Astrocyte (in vitro differentiated cells and primary cell): ENCODE measurements around the gene GIMAP6. TPM values are rescaled to one million over a fixed set of nuclear protein-coding genes. Genes with fewer than 3 reads are reported as not detected.

Experiments used
- DNase-seq: peaks from one replicate; pipeline ENCODE4 v3.0.0-alpha.2; 2010; ENCODE audit warnings: low read depth
- FAIRE-seq: peaks from 2 replicates; lab custom pipeline; 2011; peaks lifted over from hg19 to GRCh38; lab: Jason Lieb, UNC
- H2AFZ ChIP-seq: 2 replicates; pipeline ENCODE4 v1.6.0; 2012; ENCODE audit warnings: low read depth, low read length, inconsistent platforms
- H3K27ac ChIP-seq: 2 replicates; pipeline ENCODE4 v1.5.1; 2011; ENCODE audit warnings: low read depth, low read length, inconsistent platforms
- H3K27me3 ChIP-seq: 2 replicates; pipeline ENCODE4 v1.6.0; 2011; ENCODE audit warnings: low read length, inconsistent platforms; ENCODE audit not compliant: insufficient read depth
- H3K36me3 ChIP-seq: 2 replicates; pipeline ENCODE4 v1.5.1; 2011; ENCODE audit warnings: low read length, inconsistent platforms; ENCODE audit not compliant: insufficient read depth
- H3K4me1 ChIP-seq: 2 replicates; pipeline ENCODE4 v1.5.1; 2011; ENCODE audit warnings: low read length, inconsistent platforms; ENCODE audit not compliant: insufficient read depth
- H3K4me2 ChIP-seq: 2 replicates; pipeline ENCODE4 v1.6.0; 2012; ENCODE audit warnings: low read length, inconsistent platforms
- H3K4me3 ChIP-seq: 2 replicates; pipeline ENCODE4 v1.5.1; 2011; ENCODE audit warnings: low read depth, mild to moderate bottlenecking, low read length, inconsistent platforms; ENCODE audit not compliant: insufficient read depth
- H3K79me2 ChIP-seq: 2 replicates; pipeline ENCODE4 v1.6.0; 2012; ENCODE audit warnings: mild to moderate bottlenecking, low read length, inconsistent platforms; ENCODE audit not compliant: insufficient read depth
- H3K9ac ChIP-seq: 2 replicates; pipeline ENCODE4 v1.6.0; 2012; ENCODE audit warnings: mild to moderate bottlenecking, low read length, inconsistent platforms
- H3K9me3 ChIP-seq: 2 replicates; pipeline ENCODE4 v1.5.1; 2012; ENCODE audit warnings: low read depth, mild to moderate bottlenecking, low read length, inconsistent platforms; ENCODE audit not compliant: insufficient read depth
- H4K20me1 ChIP-seq: 2 replicates; pipeline ENCODE4 v1.6.0; 2012; ENCODE audit warnings: low read length, inconsistent platforms; ENCODE audit not compliant: insufficient read depth
- H3K27ac Mint-ChIP-seq: one replicate; pipeline ENCODE4 v1.8.0; 2021; ENCODE audit warnings: mild to moderate bottlenecking, mixed read lengths; ENCODE audit not compliant: unreplicated experiment
- H3K27me3 Mint-ChIP-seq: one replicate; pipeline ENCODE4 v1.8.0; 2021; ENCODE audit warnings: low read depth, mixed read lengths; ENCODE audit not compliant: unreplicated experiment
- H3K36me3 Mint-ChIP-seq: one replicate; pipeline ENCODE4 v1.8.0; 2021; ENCODE audit warnings: low read depth, mixed read lengths; ENCODE audit not compliant: unreplicated experiment
- H3K4me1 Mint-ChIP-seq: one replicate; pipeline ENCODE4 v1.8.0; 2021; ENCODE audit warnings: low read depth, mixed read lengths; ENCODE audit not compliant: unreplicated experiment
- H3K4me3 Mint-ChIP-seq: one replicate; pipeline ENCODE4 v1.8.0; 2021; ENCODE audit warnings: mild to moderate bottlenecking, moderate library complexity, mixed read lengths; ENCODE audit not compliant: unreplicated experiment
- H3K9me3 Mint-ChIP-seq: one replicate; pipeline ENCODE4 v1.8.0; 2021; ENCODE audit warnings: mild to moderate bottlenecking, mixed read lengths; ENCODE audit not compliant: unreplicated experiment
- EZH2 ChIP-seq: IDR thresholded peaks from 2 replicates; pipeline ENCODE4 v1.6.1; 2012; ENCODE audit warnings: mild to moderate bottlenecking, low read length, inconsistent platforms; ENCODE audit not compliant: insufficient read depth
- total RNA-seq: library from RNA; stranded (reverse); gene quantifications from 2 replicates; pipeline ENCODE4 v1.2.1, GENCODE V29; 2021
- TF ChIP-seq, protein P1 (sequence below): IDR thresholded peaks from 2 replicates; pipeline ENCODE4 v1.5.1; 2011; ENCODE audit warnings: low read depth, mild to moderate bottlenecking, inconsistent platforms, low read length, moderate library complexity; ENCODE audit not compliant: insufficient read depth

The GIMAP6 gene
- total RNA-seq, 1 donor from 2014 or later: not detected

DNA sequence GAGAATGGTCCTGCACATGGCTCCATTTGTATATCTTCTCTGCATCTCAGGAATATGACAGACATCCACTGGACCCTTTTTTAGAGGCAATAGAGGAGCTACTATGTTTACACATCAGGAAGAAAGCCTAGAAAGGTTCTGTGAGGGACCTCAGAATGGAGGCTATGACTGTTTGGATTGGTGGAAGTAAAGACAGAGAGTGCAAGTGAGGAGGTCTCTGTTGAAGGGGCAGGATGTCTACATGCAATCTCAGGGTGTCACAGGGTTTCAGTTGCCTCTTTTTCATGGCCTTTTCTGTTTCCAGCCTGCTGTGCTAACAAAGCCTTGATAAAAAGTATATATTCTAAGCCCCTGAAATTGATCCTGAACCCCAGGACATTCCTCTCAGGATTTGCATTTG is 9.7 kb upstream of the GIMAP6 start:
- Mint-ChIP-seq H3K9me3 (peaks cover 12% of the 10 kb centered on the region), H3K4me3 (no peak overlapping the region), H3K4me1 (no peaks in the 10 kb centered on the region), H3K27me3 (peaks cover 3% of the 10 kb centered on the region), H3K36me3 (no peaks in the 10 kb centered on the region), H3K27ac (no peak overlapping the region)
- Histone ChIP-seq H3K4me3 (no peak overlapping the region), H3K79me2 (no peaks in the 10 kb centered on the region), H3K27ac (no peak overlapping the region), H4K20me1 (no peaks in the 10 kb centered on the region), H3K27me3 (no peaks in the 10 kb centered on the region), H3K4me1 (no peaks in the 10 kb centered on the region), H3K9me3 (no peaks in the 10 kb centered on the region), H3K36me3 (no peaks in the 10 kb centered on the region), H3K4me2 (no peak overlapping the region), H3K9ac (no peak overlapping the region), H2AFZ (no peak overlapping the region)
- FAIRE-seq: no peak
- DNase-seq: no peak
- TF ChIP-seq, protein P1, sequence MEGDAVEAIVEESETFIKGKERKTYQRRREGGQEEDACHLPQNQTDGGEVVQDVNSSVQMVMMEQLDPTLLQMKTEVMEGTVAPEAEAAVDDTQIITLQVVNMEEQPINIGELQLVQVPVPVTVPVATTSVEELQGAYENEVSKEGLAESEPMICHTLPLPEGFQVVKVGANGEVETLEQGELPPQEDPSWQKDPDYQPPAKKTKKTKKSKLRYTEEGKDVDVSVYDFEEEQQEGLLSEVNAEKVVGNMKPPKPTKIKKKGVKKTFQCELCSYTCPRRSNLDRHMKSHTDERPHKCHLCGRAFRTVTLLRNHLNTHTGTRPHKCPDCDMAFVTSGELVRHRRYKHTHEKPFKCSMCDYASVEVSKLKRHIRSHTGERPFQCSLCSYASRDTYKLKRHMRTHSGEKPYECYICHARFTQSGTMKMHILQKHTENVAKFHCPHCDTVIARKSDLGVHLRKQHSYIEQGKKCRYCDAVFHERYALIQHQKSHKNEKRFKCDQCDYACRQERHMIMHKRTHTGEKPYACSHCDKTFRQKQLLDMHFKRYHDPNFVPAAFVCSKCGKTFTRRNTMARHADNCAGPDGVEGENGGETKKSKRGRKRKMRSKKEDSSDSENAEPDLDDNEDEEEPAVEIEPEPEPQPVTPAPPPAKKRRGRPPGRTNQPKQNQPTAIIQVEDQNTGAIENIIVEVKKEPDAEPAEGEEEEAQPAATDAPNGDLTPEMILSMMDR: no peak
- TF ChIP-seq EZH2: no peak

DNA sequence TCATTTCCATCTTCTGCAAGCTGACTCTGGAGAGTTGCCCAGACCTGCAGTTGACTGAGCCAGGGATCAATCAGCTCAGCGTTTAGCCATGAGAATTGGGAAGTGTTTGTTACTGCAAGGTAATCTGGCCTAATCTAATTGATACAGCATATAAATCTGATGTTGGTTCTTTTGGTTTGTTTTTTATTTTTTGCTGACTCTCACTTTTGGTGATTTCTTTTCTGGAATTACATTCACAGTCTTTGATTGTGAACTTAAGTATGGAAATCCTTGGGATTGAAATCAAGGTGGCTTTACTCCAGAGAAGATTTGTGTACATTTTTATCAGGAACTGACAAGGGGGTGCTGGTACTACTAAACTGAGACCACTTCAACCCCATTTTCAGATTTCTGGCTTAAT is 1.7 kb upstream of the GIMAP6 start:
- no peak overlapping the region for H3K27ac ChIP-seq
- TF ChIP-seq, protein P1: no peak
- no peak for TF ChIP-seq EZH2
- H3K4me2 ChIP-seq: no peak overlapping the region
- no peaks in the 10 kb centered on the region for H3K4me1 Mint-ChIP-seq
- DNase-seq: no peak
- peaks cover 8% of the 10 kb centered on the region for H3K9me3 ChIP-seq
- no peak overlapping the region for H2AFZ ChIP-seq
- no peaks in the 10 kb centered on the region for H3K36me3 Mint-ChIP-seq
- no peak overlapping the region for H3K27ac Mint-ChIP-seq
- H3K9ac ChIP-seq: no peak overlapping the region
- H3K4me3 Mint-ChIP-seq: no peak overlapping the region
- H3K27me3 ChIP-seq: no peaks in the 10 kb centered on the region
- no peaks in the 10 kb centered on the region for H3K79me2 ChIP-seq
- no peaks in the 10 kb centered on the region for H3K36me3 ChIP-seq
- H4K20me1 ChIP-seq: no peaks in the 10 kb centered on the region
- H3K4me1 ChIP-seq: no peaks in the 10 kb centered on the region
- no peaks in the 10 kb centered on the region for H3K27me3 Mint-ChIP-seq
- H3K4me3 ChIP-seq: no peak overlapping the region
- no peak for FAIRE-seq
- H3K9me3 Mint-ChIP-seq: no peaks in the 10 kb centered on the region

DNA sequence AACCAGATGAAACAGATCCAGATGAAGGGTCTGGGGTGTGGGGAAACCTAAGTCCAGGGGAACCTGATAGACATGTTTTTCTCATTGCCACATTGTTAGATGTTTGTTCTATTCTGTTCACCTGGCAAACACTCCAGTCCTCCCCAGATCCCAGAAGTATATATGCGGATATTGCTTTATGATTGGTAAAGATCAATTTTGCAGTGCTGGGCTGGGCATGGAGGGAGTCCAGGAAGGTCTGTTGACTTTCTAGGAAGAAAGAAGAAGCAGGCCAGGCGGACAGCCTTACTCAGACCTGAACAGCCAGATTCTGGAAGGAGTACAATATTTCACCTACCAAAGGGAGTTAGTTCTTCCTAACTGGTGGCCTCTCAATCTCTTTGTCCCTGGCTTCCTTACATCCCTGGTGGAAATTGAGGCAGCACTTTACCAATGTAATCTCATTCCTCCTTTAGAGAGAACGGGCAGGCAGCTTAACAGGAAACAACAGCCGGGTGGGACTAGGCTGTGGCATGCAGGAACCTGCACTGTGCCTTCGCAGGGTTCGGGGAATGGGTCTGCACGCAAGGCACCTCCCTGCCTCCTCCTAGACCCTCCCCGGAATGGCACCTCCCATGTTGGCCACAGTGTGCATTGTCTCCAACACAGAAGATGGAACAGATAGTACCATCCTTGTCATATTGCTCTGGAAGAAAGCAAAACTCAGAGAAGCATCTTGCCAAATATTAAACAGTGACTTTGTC is 930 bp downstream of the GIMAP6 start:
- H3K4me2 ChIP-seq: no peak overlapping the region
- peaks cover 6% of the 10 kb centered on the region for H3K9me3 Mint-ChIP-seq
- H4K20me1 ChIP-seq: no peaks in the 10 kb centered on the region
- H2AFZ ChIP-seq: no peak overlapping the region
- H3K27ac ChIP-seq: no peak overlapping the region
- no peak overlapping the region for H3K4me3 ChIP-seq
- no peak overlapping the region for H3K9ac ChIP-seq
- no peak overlapping the region for H3K27ac Mint-ChIP-seq
- FAIRE-seq (no peak), DNase-seq (no peak)
- no peaks in the 10 kb centered on the region for H3K4me1 Mint-ChIP-seq
- H3K36me3 ChIP-seq: no peaks in the 10 kb centered on the region
- H3K4me3 Mint-ChIP-seq: no peak overlapping the region
- TF ChIP-seq EZH2: no peak
- TF ChIP-seq, protein P1: no peak
- H3K27me3 ChIP-seq: no peaks in the 10 kb centered on the region
- H3K79me2 ChIP-seq: no peaks in the 10 kb centered on the region
- H3K9me3 ChIP-seq: peaks cover 22% of the 10 kb centered on the region
- H3K36me3 Mint-ChIP-seq: no peaks in the 10 kb centered on the region
- no peaks in the 10 kb centered on the region for H3K4me1 ChIP-seq
- H3K27me3 Mint-ChIP-seq: peaks cover 12% of the 10 kb centered on the region
